GM19099 (cell line): ENCODE data around the gene KRTAP12-3.

ENCODE experiments used
- POLR2A ChIP-seq: IDR thresholded peaks from 3 replicates; pipeline ENCODE4 v1.6.1; 2011; ENCODE audit warnings: low read depth; ENCODE audit not compliant: insufficient read length; ENCODE audit errors: extremely low read depth

KRTAP12-3 gene

GRCh38 chr21:44657635-44658540 is at the start of gene KRTAP12-3:
TSS of gene KRTAP12-3 (plus strand) at chr21:44657932. CDS start at chr21:44657980, 48 bp downstream.
- TF ChIP-seq POLR2A = no peak

GRCh38 chr21:44609193-44609592 is 48.5 kb upstream of the KRTAP12-3 start:
- no peak for TF ChIP-seq POLR2A

GRCh38 chr21:44611551-44611950 is 46.2 kb upstream of the KRTAP12-3 start:
- no peak for TF ChIP-seq POLR2A

- no peak for TF ChIP-seq POLR2A
These were observed 45.7 kb upstream of the KRTAP12-3 start, which contains the start of gene KRTAP10-8 for GRCh38 chr21:44612029-44612486. TSS of gene KRTAP10-8 (plus strand) at chr21:44612079. CDS start at chr21:44612101, 22 bp downstream.

- TF ChIP-seq POLR2A = no peak
These were observed 45.0 kb upstream of the KRTAP12-3 start for GRCh38 chr21:44612669-44613229.

GRCh38 chr21:44613386-44614155 is 44.2 kb upstream of the KRTAP12-3 start:
- no peak for TF ChIP-seq POLR2A

- TF ChIP-seq POLR2A = no peak
These were observed 43.5 kb upstream of the KRTAP12-3 start for GRCh38 chr21:44614161-44614631.

- no peak for TF ChIP-seq POLR2A
These were observed 42.8 kb upstream of the KRTAP12-3 start for GRCh38 chr21:44614961-44615391.

GRCh38 chr21:44615466-44615865 is 42.3 kb upstream of the KRTAP12-3 start:
- TF ChIP-seq POLR2A = no peak

- no peak for TF ChIP-seq POLR2A
These were observed 41.7 kb upstream of the KRTAP12-3 start for GRCh38 chr21:44615911-44616590.

GRCh38 chr21:44616591-44616926 is 41.2 kb upstream of the KRTAP12-3 start:
- TF ChIP-seq POLR2A = no peak

- TF ChIP-seq POLR2A = no peak
These were observed 40.6 kb upstream of the KRTAP12-3 start for GRCh38 chr21:44617071-44617501.

GRCh38 chr21:44618504-44618903 is 39.2 kb upstream of the KRTAP12-3 start:
- TF ChIP-seq POLR2A = no peak

GRCh38 chr21:44618909-44619308 is 38.8 kb upstream of the KRTAP12-3 start:
- TF ChIP-seq POLR2A = no peak
